GM12872 (cell line): ENCODE data around the gene SPRED1.

Source experiments
- TF ChIP-seq, protein P1 (sequence below): IDR thresholded peaks from 3 replicates; pipeline ENCODE4 v1.5.1; 2011; ENCODE audit warnings: low read depth, mild to moderate bottlenecking, low read length, moderate library complexity; ENCODE audit not compliant: insufficient read depth

The SPRED1 gene

GRCh38 chr15:38238311-38238710 is 14.3 kb upstream of the SPRED1 start:
- TF ChIP-seq, protein P1, sequence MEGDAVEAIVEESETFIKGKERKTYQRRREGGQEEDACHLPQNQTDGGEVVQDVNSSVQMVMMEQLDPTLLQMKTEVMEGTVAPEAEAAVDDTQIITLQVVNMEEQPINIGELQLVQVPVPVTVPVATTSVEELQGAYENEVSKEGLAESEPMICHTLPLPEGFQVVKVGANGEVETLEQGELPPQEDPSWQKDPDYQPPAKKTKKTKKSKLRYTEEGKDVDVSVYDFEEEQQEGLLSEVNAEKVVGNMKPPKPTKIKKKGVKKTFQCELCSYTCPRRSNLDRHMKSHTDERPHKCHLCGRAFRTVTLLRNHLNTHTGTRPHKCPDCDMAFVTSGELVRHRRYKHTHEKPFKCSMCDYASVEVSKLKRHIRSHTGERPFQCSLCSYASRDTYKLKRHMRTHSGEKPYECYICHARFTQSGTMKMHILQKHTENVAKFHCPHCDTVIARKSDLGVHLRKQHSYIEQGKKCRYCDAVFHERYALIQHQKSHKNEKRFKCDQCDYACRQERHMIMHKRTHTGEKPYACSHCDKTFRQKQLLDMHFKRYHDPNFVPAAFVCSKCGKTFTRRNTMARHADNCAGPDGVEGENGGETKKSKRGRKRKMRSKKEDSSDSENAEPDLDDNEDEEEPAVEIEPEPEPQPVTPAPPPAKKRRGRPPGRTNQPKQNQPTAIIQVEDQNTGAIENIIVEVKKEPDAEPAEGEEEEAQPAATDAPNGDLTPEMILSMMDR: no peak

GRCh38 chr15:38242055-38242454 is 10.6 kb upstream of the SPRED1 start:
- TF ChIP-seq, protein P1: no peak

DNA sequence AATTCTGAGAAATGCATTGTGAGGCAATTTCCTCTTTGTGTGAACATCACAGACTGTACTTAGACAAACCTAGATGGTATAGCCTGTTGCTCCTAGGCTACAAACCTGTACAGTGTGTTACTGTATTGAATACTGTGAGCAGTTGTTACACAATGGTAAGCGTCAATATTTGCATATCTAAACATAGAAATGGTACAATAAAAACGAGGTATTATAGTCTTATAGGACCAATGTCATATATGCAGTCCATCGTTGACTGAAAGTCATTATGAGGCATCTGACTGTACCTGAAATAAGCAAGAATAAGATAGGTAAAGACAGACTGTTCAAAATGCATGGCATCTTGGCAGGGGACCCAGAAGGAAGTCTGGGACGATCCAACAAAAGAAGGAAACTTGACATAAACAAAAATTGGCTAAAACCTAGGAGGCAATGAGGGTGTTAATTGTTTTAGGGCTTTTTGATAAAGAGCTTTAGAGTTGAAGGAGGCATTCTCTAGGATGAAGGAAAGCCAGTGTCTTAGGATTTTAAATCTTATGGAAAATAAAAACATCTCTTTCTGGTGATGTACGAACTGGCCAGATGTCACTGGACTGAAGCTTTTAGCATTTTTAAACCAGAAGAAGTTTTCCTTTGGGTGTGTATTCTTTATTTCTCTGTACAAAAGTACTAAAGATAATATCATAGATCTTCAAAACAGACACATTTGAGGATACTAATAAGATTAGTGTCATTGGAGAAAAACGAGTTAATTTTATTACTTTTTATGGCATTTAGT is 9.2 kb upstream of the SPRED1 start:
- TF ChIP-seq, protein P1: no peak

- TF ChIP-seq, protein P1: no peak
Measured at GRCh38 chr15:38247336-38247735, 5.3 kb upstream of the SPRED1 start.

DNA sequence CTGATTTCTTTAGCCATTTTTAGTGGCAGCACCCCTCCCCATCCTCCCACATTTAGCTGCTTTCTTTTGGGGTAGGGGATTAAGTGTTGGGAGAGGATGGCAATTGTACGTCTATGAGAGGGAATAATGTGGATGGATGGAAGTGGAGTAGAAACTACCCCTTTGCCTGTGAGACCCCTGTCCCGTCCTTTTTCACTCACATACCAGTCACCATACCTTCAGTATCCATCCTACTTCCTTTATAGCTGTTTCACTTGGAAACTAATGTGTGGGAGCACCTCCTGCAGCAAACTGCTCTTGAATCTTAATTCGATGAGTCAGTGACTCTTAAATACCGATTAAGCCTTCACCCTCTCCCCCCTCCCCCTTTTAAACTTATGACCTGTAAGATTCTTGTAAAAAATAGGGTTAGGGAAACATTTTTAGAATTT is 730 bp downstream of the SPRED1 start:
- TF ChIP-seq, protein P1: no peak

GRCh38 chr15:38254051-38254883 is 1.6 kb downstream of the SPRED1 start:
- TF ChIP-seq, protein P1: no peak

DNA sequence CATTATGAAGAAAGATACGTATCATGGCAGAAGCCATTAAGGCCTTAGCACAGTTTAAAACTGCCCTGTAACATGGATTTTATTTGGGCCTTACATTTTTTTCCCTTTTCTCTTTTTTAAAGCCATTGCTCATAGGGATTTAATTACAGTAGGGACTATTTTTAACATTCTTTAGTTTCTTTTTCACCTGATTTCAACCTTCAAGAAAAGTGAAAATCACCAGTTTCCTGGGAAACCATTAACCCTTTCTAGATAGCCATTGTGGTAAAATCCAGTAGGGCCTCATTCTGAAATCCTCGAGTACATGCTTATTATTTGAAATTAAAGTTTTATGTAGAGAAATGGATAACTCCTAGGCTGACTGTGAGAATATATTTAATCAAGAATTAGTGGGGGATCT is 3.1 kb downstream of the SPRED1 start:
- TF ChIP-seq, protein P1: no peak
